ENCODE data around the gene SLC39A7.
A peak's percentile ranks its signal among the peaks of the same experiment; 100 is the strongest.

Gene SLC39A7

DNA sequence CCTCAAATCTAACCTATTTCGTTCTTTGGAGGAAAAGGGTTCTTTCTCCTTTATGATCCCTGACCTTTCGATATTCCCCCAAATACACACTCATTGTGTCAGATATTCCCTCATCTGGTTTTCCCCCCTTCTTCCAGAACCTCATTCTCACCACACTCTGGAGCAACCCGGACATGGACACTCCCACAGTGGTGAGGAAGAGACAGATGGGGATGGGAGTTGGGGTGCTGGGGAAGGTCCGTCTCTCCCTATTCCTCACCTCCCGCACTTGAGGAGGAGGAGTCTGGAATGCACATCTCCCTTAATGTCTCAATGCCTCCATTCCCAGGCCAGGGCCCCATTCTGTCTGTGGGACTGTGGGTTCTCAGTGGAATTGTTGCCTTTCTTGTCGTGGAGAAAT, 1.3 kb downstream of the SLC39A7 start:
- Histone ChIP-seq H3K4me2 (ENCODE audit: low read length) (peak overlapping the region; percentile 98), H3F3A (ENCODE audit: control insufficient read depth, insufficient read depth) (peaks cover 23% of the 10 kb centered on the region), H3K79me2 (ENCODE audit: control insufficient read depth, low read length) (peaks cover 56% of the 10 kb centered on the region), H3K4me3 (ENCODE audit: low read length) (peak overlapping the region; percentile 91), H3K4me1 (ENCODE audit: control insufficient read depth, low read length) (peaks cover 60% of the 10 kb centered on the region), H3K27ac (ENCODE audit: low read depth, low read length) (no peak overlapping the region), H3K27me3 (ENCODE audit: control insufficient read depth, low read length) (no peaks in the 10 kb centered on the region), H3K9me3 (ENCODE audit: control insufficient read depth, insufficient read depth, low read length) (no peaks in the 10 kb centered on the region), H3K36me3 (ENCODE audit: control insufficient read depth, low read length) (peaks cover 48% of the 10 kb centered on the region), H4K20me1 (ENCODE audit: control insufficient read depth, insufficient read depth, low read depth, low read length) (0 out of 2 replicates have a peak, but pooled peaks cover 3% of the 10 kb centered on the region), H3K9me2 (replicated peaks; ENCODE audit: control insufficient read depth, low read length) (no peaks in the 10 kb centered on the region)
- TF ChIP-seq, protein P1, sequence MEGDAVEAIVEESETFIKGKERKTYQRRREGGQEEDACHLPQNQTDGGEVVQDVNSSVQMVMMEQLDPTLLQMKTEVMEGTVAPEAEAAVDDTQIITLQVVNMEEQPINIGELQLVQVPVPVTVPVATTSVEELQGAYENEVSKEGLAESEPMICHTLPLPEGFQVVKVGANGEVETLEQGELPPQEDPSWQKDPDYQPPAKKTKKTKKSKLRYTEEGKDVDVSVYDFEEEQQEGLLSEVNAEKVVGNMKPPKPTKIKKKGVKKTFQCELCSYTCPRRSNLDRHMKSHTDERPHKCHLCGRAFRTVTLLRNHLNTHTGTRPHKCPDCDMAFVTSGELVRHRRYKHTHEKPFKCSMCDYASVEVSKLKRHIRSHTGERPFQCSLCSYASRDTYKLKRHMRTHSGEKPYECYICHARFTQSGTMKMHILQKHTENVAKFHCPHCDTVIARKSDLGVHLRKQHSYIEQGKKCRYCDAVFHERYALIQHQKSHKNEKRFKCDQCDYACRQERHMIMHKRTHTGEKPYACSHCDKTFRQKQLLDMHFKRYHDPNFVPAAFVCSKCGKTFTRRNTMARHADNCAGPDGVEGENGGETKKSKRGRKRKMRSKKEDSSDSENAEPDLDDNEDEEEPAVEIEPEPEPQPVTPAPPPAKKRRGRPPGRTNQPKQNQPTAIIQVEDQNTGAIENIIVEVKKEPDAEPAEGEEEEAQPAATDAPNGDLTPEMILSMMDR (IDR thresholded peaks at IDR 0.05; ENCODE audit: low read depth, low read length, poor library complexity, severe bottlenecking) = no peak
- no peak for TF ChIP-seq EZH2phosphoT487 (IDR thresholded peaks at IDR 0.05; ENCODE audit: borderline replicate concordance, low read length)

GRCh38 chr6:33202799-33203198, 2.1 kb downstream of the SLC39A7 start:
- Histone ChIP-seq H3K36me3 (ENCODE audit: control insufficient read depth, low read length) (peaks cover 40% of the 10 kb centered on the region), H3K4me1 (ENCODE audit: control insufficient read depth, low read length) (peaks cover 61% of the 10 kb centered on the region), H3K79me2 (ENCODE audit: control insufficient read depth, low read length) (peaks cover 57% of the 10 kb centered on the region), H4K20me1 (ENCODE audit: control insufficient read depth, insufficient read depth, low read depth, low read length) (no peaks in the 10 kb centered on the region), H3K27me3 (ENCODE audit: control insufficient read depth, low read length) (no peaks in the 10 kb centered on the region), H3K27ac (ENCODE audit: low read depth, low read length) (no peak overlapping the region), H3K9me3 (ENCODE audit: control insufficient read depth, insufficient read depth, low read length) (no peaks in the 10 kb centered on the region), H3K4me2 (ENCODE audit: low read length) (peak overlapping the region; percentile 98; the same call in 1 of the 2 replicates), H3K4me3 (ENCODE audit: low read length) (no peak overlapping the region), H3K9me2 (replicated peaks; ENCODE audit: control insufficient read depth, low read length) (no peaks in the 10 kb centered on the region), H3F3A (ENCODE audit: control insufficient read depth, insufficient read depth) (peaks cover 23% of the 10 kb centered on the region)
- TF ChIP-seq, protein P1 (IDR thresholded peaks at IDR 0.05; ENCODE audit: low read depth, low read length, poor library complexity, severe bottlenecking) = no peak
- no peak for TF ChIP-seq EZH2phosphoT487 (IDR thresholded peaks at IDR 0.05; ENCODE audit: borderline replicate concordance, low read length)

DNA sequence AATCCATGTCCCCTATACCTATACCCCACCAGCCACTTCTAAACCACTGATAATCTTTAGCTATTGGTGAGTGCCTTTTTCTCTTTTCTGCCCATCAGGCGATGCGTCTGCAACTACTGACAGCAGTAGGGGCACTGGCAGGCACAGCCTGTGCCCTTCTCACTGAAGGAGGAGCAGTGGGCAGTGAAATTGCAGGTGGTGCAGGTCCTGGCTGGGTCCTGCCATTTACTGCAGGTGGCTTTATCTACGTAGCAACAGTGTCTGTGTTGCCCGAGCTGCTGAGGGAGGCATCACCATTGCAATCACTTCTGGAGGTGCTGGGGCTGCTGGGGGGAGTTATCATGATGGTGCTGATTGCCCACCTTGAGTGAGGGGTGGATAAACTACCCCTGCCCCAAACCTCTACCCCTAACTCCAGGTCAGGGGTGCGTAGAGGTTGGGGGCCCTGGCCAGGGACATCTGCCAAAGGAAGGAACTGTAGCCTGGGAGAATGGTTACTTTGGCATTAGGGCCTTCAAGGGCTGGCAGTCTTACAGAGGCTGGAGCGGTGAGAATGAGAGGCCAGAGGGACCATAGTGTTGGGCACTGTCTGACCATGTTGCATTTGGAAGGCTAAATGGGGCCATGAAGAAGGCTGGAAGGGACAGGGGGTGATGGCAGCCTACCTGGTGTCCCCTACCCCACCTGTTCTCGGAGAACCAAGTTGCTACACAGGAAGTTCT, 2.9 kb downstream of the SLC39A7 start:
- peaks cover 53% of the 10 kb centered on the region for H3K79me2 ChIP-seq (ENCODE audit: control insufficient read depth, low read length)
- 0 out of 2 replicates have a peak overlapping the region, but pooled peaks have one; percentile 4 for H3K27ac ChIP-seq (ENCODE audit: low read depth, low read length)
- peaks cover 53% of the 10 kb centered on the region for H3K4me1 ChIP-seq (ENCODE audit: control insufficient read depth, low read length)
- H3K4me3 ChIP-seq (ENCODE audit: low read length) = peak overlapping the region; percentile 92
- no peaks in the 10 kb centered on the region for H4K20me1 ChIP-seq (ENCODE audit: control insufficient read depth, insufficient read depth, low read depth, low read length)
- H3K9me2 ChIP-seq (replicated peaks; ENCODE audit: control insufficient read depth, low read length) = no peaks in the 10 kb centered on the region
- no peak for TF ChIP-seq EZH2phosphoT487 (IDR thresholded peaks at IDR 0.05; ENCODE audit: borderline replicate concordance, low read length)
- TF ChIP-seq, protein P1 (IDR thresholded peaks at IDR 0.05; ENCODE audit: low read depth, low read length, poor library complexity, severe bottlenecking) = no peak
- H3K27me3 ChIP-seq (ENCODE audit: control insufficient read depth, low read length) = no peaks in the 10 kb centered on the region
- peak overlapping the region; percentile 93 for H3K4me2 ChIP-seq (ENCODE audit: low read length)
- peaks cover 23% of the 10 kb centered on the region for H3F3A ChIP-seq (ENCODE audit: control insufficient read depth, insufficient read depth)
- H3K36me3 ChIP-seq (ENCODE audit: control insufficient read depth, low read length) = peaks cover 34% of the 10 kb centered on the region
- no peaks in the 10 kb centered on the region for H3K9me3 ChIP-seq (ENCODE audit: control insufficient read depth, insufficient read depth, low read length)
